ENCODE results near the gene GPR37L1. TPM values are rescaled to one million over a fixed set of nuclear protein-coding genes. Genes with fewer than 3 reads are reported as not detected.

GPR37L1 gene
- total and polyA plus RNA-seq, 4 donors: under 0.01 to 0.04 (median 0.02) TPM; not detected in 1

GRCh38 chr1:202133496-202133895 is 10.8 kb downstream of the GPR37L1 start:
- peaks cover 2 to 22% (median 17%) of the 10 kb centered on the region in 4 donors for H3K4me1 ChIP-seq (ENCODE audit: control insufficient read depth in 4 of 4, insufficient read depth in 4 of 4, low read length in 3 of 4)
- no peak overlapping the region for H3K4me3 ChIP-seq (ENCODE audit: low read depth in 1 of 3, low read length in 3 of 3)
- H3K9me3 ChIP-seq (ENCODE audit: control insufficient read depth in 4 of 4, low read length in 3 of 4): no peaks in the 10 kb centered on the region
- WGBS: 81% methylated on average over 8 of the region's 8 CpGs
- H3K27me3 ChIP-seq (ENCODE audit: control insufficient read depth in 4 of 4, insufficient read depth in 4 of 4, low read length in 3 of 4): no peaks in the 10 kb centered on the region
- no peak for TF ChIP-seq YY1 (IDR thresholded peaks at IDR 0.05)
- no peak for TF ChIP-seq ATF3 (IDR thresholded peaks at IDR 0.05)
- TF ChIP-seq GABPA (IDR thresholded peaks at IDR 0.05 in 1 of 2, conservative IDR thresholded peaks at IDR 0.05 in 1 of 2): no peak
- TF ChIP-seq ZBTB33 (IDR thresholded peaks at IDR 0.05): no peak
- TF ChIP-seq SP1 (IDR thresholded peaks at IDR 0.05): no peak
- no peak for TF ChIP-seq JUND (IDR thresholded peaks at IDR 0.05)
- no peak for TF ChIP-seq FOXA1 (IDR thresholded peaks at IDR 0.05)
- no peak for TF ChIP-seq EGR1 (IDR thresholded peaks at IDR 0.05; ENCODE audit: low read depth in 2 of 2)
- TF ChIP-seq FOXA2 (IDR thresholded peaks at IDR 0.05): no peak
- no peak for TF ChIP-seq HNF4G (IDR thresholded peaks at IDR 0.05)
- TF ChIP-seq NR2F2 (IDR thresholded peaks at IDR 0.05): no peak
- no peak for TF ChIP-seq REST (IDR thresholded peaks at IDR 0.05)
- no peak for TF ChIP-seq CTCF (IDR thresholded peaks at IDR 0.05; ENCODE audit: low read depth, low read length, missing input control)
- no peak for TF ChIP-seq MAX (IDR thresholded peaks at IDR 0.05)
- TF ChIP-seq RAD21 (IDR thresholded peaks at IDR 0.05): no peak
- TF ChIP-seq RXRA (IDR thresholded peaks at IDR 0.05): no peak
- no peak for TF ChIP-seq HNF4A (conservative IDR thresholded peaks at IDR 0.05)
- TF ChIP-seq TAF1 (conservative IDR thresholded peaks at IDR 0.05): no peak
- H3K36me3 ChIP-seq (ENCODE audit: control insufficient read depth in 4 of 4, insufficient read depth in 3 of 4, low read depth in 1 of 4, low read length in 3 of 4): peaks cover 5 to 20% (median 11%) of the 10 kb centered on the region in 4 donors
- no peak overlapping the region for H3K27ac ChIP-seq (ENCODE audit: low read depth in 1 of 2, low read length in 2 of 2)
- H3K9ac ChIP-seq (ENCODE audit: low read depth in 1 of 2, low read length in 2 of 2): no peak overlapping the region
- no peak for DNase-seq (ENCODE audit: low spot score)
